Pulmonary artery endothelial cell (primary cell): ENCODE measurements around the gene NOXO1. TPM values are rescaled to one million over a fixed set of nuclear protein-coding genes. Genes with fewer than 3 reads are reported as not detected.
"Not testable (repeated sequence)": the region's sequence is repeated elsewhere in the genome, so short reads cannot be mapped to it uniquely, and the experiment has no call there.

Source experiments
- DNase-seq: peaks from one replicate; pipeline ENCODE4 v3.0.0-alpha.2; 2011; ENCODE audit warnings: low read depth, low spot score
- total RNA-seq: library from RNA; depleted of rRNA; stranded (reverse); fragments of >200 nt; gene quantifications from 2 replicates; pipeline ENCODE4 v1.2.3, GENCODE V29; 2014

The NOXO1 gene
- total RNA-seq, 1 donor from 2014 or later = 0.13 TPM

DNA sequence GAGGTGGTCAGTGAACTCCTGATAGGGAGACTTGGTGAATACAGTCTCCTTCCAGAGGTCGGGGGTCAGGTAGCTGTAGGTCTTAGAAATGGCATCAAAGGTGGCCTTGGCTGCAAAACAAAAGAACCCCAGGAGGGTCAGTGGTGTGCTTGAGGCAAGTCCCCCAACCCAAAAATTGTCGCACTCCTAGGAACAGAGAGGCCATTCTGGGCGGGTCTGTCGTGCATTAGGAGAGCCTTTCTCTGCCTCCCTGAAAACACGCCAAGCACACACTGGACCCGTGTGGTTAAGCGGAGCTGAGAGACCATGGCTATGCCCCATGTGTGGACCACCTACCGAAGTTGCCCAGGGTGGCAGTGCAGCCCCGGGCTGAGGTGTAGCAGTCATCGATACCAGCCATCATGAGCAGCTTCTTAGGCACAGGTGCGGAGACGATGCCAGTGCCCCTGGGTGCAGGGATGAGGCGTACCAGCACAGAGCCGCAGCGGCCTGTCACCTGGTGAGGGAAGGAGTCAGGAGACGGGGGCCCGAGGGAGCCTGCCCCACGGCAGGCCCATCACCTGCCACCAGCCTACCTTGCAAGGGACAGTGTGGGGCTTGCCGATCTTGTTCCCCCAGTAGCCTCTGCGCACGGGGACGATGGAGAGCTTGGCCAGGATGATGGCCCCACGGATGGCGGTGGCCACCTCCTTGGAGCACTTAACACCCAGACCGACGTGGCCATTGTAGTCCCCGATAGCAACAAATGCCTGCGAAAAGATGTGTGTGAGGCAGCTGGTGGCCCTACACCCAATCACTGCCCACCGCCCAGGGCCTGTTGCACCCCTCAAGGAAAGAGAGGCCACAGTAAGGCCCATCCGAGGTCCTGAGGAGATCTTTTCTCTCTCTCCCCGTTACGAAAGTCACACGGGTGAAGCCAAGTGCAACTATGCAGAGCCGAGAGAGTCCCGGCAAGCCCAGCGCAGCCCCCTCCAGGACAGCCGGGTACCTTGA is 18.8 kb downstream of the NOXO1 start:
- not testable (repeated sequence) for DNase-seq

DNA sequence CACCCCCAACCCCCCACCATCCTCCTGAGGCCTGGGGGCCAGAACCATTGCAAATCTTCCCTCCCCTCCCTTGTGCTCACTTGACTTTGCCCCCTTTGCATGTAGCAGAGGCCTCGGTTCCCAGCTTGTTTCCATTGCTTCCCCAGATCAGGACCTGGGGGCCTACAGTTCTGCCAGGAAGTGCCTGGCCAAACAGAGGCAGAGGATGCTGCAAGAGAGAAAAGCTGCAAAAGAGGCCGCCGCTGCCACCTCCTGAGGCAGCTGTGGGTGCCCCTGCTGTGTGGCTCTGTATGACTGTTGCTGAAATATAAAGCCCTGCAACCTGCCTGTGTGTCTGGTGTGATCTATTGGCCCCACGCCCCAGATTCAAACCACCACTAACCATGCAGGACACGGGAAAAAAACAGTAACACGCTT is 19.6 kb downstream of the NOXO1 start:
- DNase-seq = no peak

DNA sequence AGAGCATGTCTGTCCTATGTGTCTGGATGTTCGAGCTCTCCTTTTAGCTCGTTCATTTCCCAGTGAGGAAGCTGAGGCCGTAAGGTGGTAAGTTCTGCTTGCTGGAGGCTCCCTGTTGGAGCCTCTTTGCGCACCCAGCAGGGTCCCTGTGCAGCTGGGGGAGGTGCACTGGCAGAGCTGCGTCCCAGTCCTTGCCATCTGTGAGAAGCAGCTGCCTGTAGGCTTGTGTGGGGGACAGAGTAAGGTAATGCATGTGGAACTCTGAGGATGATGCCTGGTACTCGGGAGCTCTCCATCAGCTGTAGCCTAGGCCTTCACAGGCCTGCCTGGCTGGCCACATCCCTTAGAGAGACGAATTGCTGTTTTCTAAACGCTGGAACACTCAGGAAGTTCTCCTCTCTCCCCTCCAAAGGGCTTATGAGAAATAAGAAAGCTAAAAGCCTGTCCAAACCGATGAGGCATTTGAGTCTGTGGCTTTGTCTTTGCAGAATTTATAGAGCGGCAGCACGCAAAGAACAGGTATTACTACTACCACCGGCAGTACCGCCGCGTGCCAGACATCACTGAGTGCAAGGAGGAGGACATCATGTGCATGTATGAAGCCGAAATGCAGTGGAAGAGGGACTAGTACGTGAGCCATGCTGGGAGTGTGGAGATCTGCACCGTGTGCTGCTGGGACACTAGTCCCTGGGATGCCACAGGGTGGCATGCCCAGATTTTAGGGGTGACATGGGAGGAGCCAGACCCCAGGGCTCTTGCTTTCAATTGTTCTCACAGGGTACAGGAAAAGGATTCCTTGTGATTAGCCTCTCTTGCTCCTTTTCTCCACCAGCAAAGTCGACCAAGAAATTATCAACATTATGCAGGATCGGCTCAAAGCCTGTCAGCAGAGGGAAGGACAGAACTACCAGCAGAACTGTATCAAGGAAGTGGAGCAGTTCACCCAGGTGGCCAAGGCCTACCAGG is 20.3 kb downstream of the NOXO1 start:
- DNase-seq = no peak

DNA sequence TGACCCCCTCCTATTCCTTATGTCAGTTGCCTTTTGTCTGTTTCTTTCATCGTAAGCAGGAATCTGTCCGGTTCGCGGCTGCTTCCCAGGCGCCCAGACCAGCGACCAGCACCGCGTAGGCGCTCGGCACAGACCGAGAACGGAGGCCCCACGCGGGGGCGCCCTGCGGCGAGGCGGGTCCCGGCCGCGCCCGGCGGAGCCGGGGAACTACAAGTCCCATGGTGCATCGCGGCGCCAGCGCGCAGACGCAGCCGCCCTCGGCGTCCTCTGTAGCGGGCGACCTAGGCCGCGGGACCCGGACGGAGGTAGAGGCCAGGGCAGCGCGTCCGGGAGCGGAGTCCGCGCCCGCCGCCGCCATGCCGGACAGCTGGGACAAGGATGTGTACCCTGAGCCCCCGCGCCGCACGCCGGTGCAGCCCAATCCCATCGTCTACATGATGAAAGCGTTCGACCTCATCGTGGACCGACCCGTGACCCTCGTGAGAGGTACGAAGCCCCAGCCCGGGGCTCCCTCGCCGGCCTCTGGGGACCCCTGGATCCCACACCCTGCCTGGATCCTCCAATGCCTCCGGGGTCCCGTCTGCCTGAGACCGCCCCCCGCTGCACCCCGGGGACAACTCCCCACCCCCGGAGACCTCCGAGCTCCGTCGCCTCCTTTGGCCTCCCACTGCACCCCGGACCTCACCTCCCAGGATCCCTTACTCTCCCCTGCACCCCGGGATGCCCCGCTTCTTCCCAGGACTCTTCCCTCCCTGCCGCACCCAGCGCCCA is 21.8 kb downstream of the NOXO1 start, which contains the start of gene NDUFB10:
Gene NDUFB10 (plus strand): TSS at position 270 of the 771 bp plus-strand sequence. CDS start 87 bp downstream, at position 357.
- no peak for DNase-seq

DNA sequence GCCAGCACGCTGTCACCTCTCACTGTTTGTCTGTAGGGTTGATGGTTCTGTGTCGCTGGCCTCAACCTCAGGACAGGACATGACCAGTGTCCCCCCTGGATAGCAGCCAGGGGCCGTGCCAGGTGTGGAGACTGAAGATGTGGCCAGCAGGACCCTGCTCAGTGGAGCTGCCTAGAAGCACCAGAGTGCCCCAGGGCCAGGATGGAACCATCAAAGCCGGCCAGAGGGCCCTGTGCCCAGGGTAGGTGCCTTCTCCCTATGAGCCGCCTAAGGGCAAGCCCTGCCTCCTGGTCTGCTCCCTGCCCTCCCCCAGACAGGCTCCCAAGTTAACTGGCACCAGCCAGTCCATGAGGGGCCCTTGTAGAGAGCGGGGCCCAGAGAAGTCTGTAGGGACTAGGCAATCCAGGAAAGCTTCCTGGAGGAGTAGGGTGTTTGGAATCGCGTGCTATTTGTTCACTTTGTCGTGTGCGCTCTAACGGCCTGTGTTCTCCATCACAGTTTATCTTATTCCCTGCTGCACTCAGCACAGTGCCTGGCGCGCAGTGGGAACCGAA is 22.5 kb downstream of the NOXO1 start:
- DNase-seq = no peak

DNA sequence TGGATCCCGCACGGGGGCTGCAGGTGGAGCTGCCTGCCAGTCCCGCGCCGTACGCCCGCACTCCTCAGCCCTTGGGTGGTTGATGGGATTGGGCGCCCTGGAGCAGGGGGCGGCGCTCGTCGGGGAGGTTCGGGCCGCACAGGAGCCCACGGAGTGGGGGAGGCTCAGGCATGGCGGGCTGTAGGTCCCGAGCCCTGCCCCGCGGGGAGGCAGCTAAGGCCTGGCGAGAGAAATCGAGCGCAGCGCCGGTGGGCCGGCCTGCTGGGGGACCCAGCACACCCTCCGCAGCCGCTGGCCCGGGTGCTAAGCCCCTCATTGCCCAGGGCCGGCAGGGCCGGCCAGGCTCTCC is 23.2 kb downstream of the NOXO1 start:
- not testable (repeated sequence) for DNase-seq

DNA sequence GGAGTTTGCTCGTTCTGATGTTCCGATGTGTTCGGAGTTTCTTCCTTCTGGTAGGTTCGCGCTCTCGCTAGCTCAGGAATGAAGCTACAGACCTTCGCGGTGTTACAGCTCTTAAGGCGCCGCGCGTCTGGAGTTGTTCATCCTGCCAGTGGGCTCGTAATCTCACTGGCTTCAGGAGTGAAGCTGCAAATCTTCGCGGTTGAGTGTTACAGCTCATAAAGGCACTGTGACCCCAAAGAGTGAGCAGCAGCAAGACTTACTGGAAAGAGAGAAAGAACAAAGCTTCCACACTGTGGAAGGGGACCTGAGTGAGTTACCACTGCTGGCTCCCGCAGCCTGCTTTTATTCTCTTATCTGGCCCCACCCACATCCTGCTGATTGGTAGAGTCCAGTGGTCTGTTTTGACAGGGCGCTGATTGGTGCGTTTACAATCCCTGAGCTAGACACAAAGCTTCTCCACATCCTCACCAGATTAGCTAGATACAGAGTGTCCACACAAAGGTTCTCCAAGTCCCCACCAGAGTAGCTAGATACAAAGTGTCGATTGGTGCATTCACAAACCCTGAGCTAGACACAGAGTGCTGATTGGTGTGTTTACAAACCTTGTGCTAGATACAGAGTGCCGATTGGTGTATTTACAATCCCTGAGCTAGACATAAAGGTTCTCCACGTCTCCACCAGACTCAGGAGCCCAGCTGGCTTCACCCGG is 23.7 kb downstream of the NOXO1 start:
- not testable (repeated sequence) for DNase-seq

DNA sequence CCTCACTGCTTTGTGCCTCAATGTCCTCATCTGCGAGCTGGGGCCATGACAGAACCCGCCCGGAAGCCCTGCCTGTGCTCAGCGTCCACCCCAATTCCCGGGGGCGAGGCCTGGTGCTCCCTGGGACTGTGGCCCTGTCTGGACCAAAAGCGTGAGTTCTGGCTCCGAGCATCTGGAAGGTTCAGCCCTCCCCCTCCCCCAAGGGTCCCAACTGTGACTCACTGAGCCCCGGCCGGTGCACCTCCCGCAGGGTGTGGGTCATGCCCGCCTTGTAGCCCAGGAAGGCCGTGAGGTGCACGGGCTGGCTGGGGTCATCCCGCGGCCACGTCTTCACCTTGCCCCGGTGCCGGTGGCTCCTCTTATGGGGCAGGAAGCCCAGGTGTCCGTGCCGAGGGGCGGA is 27.5 kb downstream of the NOXO1 start:
- DNase-seq = no peak

DNA sequence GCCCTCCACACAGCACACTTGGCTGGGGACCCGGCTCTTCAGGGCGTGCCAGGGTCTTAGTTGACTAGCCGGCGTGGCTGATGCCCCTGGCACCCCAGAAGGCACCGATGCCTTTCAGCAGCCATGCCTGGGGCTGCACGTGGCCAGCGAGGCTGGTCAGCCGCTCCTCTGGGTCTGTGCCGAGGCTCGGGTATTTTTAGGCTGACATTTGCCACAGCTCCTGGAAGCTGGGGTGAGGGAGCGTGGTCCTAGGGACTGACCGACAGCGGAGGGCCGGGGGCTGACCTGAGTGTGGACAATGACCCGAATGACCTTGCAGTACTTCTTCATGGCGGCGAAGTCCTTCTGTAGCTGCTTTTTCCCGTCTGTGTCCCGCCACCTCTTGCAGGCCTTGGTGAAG is 30.7 kb downstream of the NOXO1 start:
- DNase-seq = no peak

DNA sequence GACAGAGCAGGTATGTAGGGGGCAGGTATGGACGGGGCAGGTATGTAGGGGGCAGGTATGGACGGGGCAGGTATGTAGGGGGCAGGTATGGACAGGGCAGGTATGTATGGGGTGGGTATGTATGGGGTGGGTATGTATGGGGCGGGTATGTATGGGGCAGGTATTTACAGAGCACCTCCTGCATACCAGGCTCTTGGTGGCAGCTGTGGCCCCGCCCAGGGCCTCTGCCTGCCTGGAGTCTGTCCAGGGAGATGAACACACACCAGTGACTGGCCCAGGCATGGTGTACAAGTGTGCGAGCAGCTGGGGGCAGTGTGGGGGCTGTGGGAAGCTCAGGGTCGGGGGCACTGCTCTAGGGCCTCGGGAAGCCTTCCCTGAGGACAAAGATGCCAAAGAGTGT is 31.2 kb downstream of the NOXO1 start:
- no peak for DNase-seq

DNA sequence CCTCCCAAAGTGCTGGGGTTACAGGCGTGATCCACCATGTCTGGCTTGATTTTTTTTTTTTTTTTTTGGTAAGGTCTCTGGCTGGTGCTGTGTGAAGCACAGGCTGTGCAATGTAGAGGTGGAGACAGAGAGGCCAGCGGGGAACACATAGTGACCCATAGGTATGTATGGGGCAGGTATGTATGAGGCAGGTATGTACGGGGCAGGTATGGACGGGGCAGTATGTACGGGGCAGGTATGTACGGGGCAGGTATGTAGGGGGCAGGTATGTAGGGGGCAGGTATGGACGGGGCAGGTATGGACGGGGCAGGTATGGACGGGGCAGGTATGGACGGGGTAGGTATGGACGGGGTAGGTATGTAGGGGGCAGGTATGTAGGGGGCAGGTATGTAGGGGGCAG is 31.8 kb downstream of the NOXO1 start:
- DNase-seq = no peak

DNA sequence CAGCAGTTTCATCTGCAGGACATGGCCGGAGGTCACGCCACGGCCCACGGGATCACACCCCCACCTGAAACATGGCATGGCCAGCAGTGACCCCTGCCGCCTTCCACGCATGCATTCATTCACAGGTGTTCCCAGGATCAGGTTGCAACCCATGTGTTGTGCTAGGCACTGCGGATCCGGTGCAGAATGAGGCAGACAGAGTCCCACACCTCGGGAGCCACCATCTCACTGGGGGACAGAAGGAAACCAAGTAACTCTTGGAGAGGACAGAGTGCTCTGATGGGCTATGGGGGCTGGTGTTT is 33.9 kb downstream of the NOXO1 start:
- no peak for DNase-seq

DNA sequence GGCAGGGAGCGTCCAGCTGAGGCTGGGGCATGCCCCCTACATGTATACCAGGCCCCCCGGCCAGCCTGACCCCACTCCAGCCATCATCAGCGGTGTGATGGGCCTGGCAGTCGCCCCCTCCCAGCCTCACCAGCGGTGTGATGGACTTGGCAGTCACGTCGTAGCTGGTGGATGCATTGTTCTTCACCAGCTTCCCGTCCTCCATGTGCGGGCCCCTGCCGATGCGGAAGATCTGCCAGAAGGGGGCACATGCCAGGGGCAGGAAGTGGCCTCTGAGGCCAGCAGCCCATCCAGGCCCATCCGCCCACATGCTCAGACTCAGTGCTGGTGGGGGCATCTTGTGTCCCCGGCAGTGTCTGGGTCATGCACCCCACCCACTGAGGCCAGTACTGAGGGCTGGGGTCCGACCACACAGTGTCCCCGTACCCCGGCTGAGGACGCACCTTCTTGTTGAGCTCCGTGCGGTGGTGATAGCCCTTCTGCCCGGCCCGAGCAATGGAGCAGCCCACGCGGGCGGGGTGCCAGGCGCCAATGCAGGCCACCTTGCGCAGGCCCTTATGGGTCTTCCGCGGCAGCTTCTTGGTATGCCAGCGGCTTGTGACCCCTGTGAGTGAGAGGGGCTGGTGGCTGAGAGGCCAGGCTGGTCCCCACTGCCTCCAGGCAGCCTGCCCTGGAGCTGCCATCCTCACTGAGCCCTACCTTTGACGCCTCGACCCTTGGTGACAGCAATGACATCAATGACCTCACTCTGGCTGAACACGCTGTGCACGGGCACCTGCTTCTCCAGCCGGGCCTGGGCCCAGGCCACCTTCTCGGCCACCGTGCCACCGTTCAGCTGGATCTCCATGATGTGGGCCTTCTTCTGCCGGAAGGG is 34.5 kb downstream of the NOXO1 start:
- DNase-seq = no peak

DNA sequence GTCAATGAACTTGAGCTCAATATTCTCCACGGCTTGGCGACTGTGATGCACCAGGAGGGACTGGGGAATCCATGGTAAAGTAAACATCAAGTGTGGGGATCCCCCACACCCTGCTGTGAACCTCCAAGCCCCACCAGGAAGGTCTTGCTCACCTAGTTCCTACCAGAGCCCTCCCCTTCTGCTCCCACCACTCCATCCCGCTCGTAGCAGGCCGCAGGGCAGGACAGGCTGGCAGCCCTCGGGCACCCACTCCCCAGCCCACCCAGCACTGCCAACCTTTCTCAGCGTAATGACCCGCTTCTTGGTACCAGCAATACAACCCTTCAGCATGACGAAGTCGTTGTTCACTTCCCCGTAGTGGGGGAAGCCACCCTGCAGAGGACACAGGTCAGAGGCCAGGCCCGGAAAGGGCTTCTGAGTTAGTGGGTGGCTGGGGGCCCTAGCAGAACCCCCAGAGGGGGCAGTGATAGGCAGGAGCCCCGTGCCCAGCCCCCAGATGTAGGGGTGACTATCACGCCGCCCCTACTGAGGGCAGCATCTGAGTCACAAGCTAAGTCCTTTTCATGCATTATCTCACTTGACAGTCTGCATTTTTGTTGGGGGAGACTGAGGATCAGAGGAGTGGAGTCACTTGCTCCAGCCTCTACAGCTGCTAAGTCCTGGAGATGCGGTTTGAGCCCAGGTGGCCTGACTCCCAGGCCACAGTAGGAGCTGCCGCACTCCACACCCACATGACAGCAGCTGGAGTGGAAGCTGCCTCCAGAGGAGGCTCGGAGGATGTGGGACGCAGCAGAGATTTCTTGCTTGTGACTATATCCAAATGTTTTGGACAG is 35.5 kb downstream of the NOXO1 start:
- DNase-seq = no peak

DNA sequence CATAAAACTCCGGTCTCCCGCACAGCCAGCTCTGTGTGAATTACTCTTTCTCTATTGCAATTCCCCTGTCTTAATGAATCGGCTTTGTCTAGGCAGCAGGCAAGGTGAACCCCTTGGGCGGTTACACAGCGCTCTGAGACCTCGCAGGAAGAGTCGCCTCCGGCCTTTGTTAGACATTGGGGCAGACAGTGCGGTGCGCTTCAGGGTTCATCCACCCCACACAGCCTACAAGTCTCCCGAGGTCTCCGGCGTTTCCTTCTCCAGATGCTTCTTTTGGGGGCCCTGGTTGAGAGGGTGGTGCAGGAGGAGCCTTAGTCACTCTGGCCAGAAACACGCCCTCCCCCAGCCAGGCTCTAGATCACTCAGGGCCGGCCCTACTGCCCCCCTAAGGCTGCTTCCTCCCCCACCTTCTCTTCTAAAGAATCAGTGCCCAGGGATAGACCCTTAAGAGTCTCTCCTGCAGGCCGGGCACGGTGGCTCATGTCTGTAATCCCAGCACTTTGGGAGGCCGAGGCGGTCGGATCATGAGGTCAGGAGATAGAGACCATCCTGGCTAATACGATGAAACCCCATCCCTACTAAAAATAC is 36.6 kb downstream of the NOXO1 start:
- DNase-seq = no peak

DNA sequence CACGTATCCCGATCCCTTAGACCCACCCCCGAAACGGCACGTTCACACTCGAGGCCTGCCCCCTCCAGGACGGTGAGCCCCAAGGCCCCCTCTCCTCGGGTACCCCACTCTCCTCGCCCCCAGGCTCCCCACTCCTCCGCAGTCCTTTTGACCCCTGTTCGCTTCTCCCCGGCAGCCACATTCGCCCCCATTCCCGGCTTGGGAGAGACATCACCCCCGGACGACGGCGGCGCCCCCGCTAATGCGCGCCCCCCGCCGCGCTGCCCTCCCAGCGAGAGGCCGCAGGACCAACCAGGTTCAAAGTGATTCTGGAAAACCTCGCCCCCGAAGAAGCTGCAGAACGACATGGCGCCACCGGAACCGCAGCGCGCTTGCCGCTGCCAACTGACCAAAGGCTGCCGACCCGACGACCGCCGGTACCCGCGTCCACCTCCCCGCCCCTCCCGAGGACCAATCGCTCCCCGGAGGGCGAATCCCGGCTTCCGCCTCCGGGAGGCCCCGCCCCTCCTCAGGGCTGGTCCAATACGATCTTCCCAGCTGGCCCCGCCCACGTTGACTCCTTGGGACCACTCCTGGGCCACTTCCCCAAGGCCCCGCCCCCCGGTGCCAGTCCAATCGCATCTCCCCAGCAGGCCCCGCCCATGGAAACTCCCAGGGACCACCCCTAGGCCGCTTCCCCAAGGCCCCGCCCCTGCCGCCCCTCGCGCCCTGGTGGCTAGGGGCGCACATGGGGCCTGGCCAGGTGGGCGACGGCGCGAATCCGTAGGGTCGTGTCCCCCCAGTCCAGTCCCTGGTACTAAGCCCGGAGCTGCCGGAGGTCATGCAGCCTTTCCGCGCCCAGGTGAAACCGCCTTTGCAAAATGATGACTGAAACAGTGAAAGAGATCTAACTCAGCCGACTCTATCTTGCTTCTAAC is 38.2 kb downstream of the NOXO1 start, which contains the start of gene MSRB1:
Gene MSRB1 (minus strand): TSS at position 390 of the 917 bp plus-strand sequence. CDS start 43 bp downstream, at position 347.
- DNase-seq = peak; percentile 92
